ENCODE data around the gene CHST11.

The CHST11 gene

GRCh38 chr12:104654665-104655609, 198.2 kb downstream of the CHST11 start:
- Histone ChIP-seq H3K9me3 (ENCODE audit: control insufficient read depth, insufficient read depth, low read length) (no peaks in the 10 kb centered on the region), H4K20me1 (ENCODE audit: control insufficient read depth, insufficient read depth, low read depth, low read length) (peaks cover 2% of the 10 kb centered on the region; the same call in 1 of the 2 replicates), H3K9me2 (replicated peaks; ENCODE audit: control insufficient read depth, low read length) (no peaks in the 10 kb centered on the region), H3F3A (ENCODE audit: control insufficient read depth, insufficient read depth) (no peaks in the 10 kb centered on the region), H3K27ac (ENCODE audit: low read depth, low read length) (no peak overlapping the region), H3K4me3 (ENCODE audit: low read length) (no peak overlapping the region), H3K79me2 (ENCODE audit: control insufficient read depth, low read length) (no peaks in the 10 kb centered on the region), H3K36me3 (ENCODE audit: control insufficient read depth, low read length) (no peaks in the 10 kb centered on the region), H3K4me1 (ENCODE audit: control insufficient read depth, low read length) (no peaks in the 10 kb centered on the region), H3K27me3 (ENCODE audit: control insufficient read depth, low read length) (no peaks in the 10 kb centered on the region), H3K4me2 (ENCODE audit: low read length) (no peak overlapping the region)
- no peak for TF ChIP-seq EZH2phosphoT487 (IDR thresholded peaks at IDR 0.05; ENCODE audit: borderline replicate concordance, low read length)
- TF ChIP-seq, protein P1, sequence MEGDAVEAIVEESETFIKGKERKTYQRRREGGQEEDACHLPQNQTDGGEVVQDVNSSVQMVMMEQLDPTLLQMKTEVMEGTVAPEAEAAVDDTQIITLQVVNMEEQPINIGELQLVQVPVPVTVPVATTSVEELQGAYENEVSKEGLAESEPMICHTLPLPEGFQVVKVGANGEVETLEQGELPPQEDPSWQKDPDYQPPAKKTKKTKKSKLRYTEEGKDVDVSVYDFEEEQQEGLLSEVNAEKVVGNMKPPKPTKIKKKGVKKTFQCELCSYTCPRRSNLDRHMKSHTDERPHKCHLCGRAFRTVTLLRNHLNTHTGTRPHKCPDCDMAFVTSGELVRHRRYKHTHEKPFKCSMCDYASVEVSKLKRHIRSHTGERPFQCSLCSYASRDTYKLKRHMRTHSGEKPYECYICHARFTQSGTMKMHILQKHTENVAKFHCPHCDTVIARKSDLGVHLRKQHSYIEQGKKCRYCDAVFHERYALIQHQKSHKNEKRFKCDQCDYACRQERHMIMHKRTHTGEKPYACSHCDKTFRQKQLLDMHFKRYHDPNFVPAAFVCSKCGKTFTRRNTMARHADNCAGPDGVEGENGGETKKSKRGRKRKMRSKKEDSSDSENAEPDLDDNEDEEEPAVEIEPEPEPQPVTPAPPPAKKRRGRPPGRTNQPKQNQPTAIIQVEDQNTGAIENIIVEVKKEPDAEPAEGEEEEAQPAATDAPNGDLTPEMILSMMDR (IDR thresholded peaks at IDR 0.05; ENCODE audit: low read depth, low read length, poor library complexity, severe bottlenecking): no peak

- no peak overlapping the region for H3K4me2 ChIP-seq (ENCODE audit: low read length)
- no peak for TF ChIP-seq EZH2phosphoT487 (IDR thresholded peaks at IDR 0.05; ENCODE audit: borderline replicate concordance, low read length)
- no peaks in the 10 kb centered on the region for H3K27me3 ChIP-seq (ENCODE audit: control insufficient read depth, low read length)
- peaks cover 2% of the 10 kb centered on the region; the same call in 1 of the 2 replicates for H4K20me1 ChIP-seq (ENCODE audit: control insufficient read depth, insufficient read depth, low read depth, low read length)
- H3K4me1 ChIP-seq (ENCODE audit: control insufficient read depth, low read length): no peaks in the 10 kb centered on the region
- H3K27ac ChIP-seq (ENCODE audit: low read depth, low read length): no peak overlapping the region
- no peaks in the 10 kb centered on the region for H3K36me3 ChIP-seq (ENCODE audit: control insufficient read depth, low read length)
- no peaks in the 10 kb centered on the region for H3K79me2 ChIP-seq (ENCODE audit: control insufficient read depth, low read length)
- no peaks in the 10 kb centered on the region for H3K9me2 ChIP-seq (replicated peaks; ENCODE audit: control insufficient read depth, low read length)
- H3K9me3 ChIP-seq (ENCODE audit: control insufficient read depth, insufficient read depth, low read length): no peaks in the 10 kb centered on the region
- no peaks in the 10 kb centered on the region for H3F3A ChIP-seq (ENCODE audit: control insufficient read depth, insufficient read depth)
- no peak overlapping the region for H3K4me3 ChIP-seq (ENCODE audit: low read length)
These were observed 199.6 kb downstream of the CHST11 start for GRCh38 chr12:104656383-104656782.

DNA sequence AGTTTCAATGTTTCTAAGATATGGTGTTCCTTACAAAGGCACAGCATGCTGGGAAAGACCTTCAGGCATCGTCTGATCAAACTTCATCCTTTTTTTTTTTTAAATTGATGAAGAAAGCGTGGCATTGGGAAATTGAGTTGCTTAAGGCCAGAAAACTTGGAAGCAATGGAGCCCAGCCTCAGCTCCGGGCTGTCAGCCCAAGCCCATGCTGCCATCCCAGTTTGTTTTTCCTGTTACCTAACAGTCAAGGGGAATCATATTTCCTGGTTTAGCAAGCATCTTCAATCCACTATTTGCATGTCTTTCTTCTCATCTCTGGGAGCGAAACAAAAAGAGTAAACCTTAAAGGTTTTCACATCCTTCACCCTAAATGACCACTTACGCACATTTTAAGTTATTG, 200.2 kb downstream of the CHST11 start:
- H3K4me3 ChIP-seq (ENCODE audit: low read length): no peak overlapping the region
- H3K4me1 ChIP-seq (ENCODE audit: control insufficient read depth, low read length): no peaks in the 10 kb centered on the region
- peaks cover 2% of the 10 kb centered on the region; the same call in 1 of the 2 replicates for H4K20me1 ChIP-seq (ENCODE audit: control insufficient read depth, insufficient read depth, low read depth, low read length)
- no peaks in the 10 kb centered on the region for H3K36me3 ChIP-seq (ENCODE audit: control insufficient read depth, low read length)
- TF ChIP-seq EZH2phosphoT487 (IDR thresholded peaks at IDR 0.05; ENCODE audit: borderline replicate concordance, low read length): no peak
- TF ChIP-seq, protein P1 (IDR thresholded peaks at IDR 0.05; ENCODE audit: low read depth, low read length, poor library complexity, severe bottlenecking): no peak
- no peak overlapping the region for H3K27ac ChIP-seq (ENCODE audit: low read depth, low read length)
- H3K27me3 ChIP-seq (ENCODE audit: control insufficient read depth, low read length): no peaks in the 10 kb centered on the region
- H3K9me3 ChIP-seq (ENCODE audit: control insufficient read depth, insufficient read depth, low read length): no peaks in the 10 kb centered on the region
- H3F3A ChIP-seq (ENCODE audit: control insufficient read depth, insufficient read depth): no peaks in the 10 kb centered on the region
- H3K4me2 ChIP-seq (ENCODE audit: low read length): no peak overlapping the region
- H3K79me2 ChIP-seq (ENCODE audit: control insufficient read depth, low read length): no peaks in the 10 kb centered on the region
- no peaks in the 10 kb centered on the region for H3K9me2 ChIP-seq (replicated peaks; ENCODE audit: control insufficient read depth, low read length)

All from DOHH2 (cell line).